ENCODE measurements around the gene SBF2.
"Not testable (repeated sequence)": the region's sequence is repeated elsewhere in the genome, so short reads cannot be mapped to it uniquely, and the experiment has no call there.

Gene SBF2

DNA sequence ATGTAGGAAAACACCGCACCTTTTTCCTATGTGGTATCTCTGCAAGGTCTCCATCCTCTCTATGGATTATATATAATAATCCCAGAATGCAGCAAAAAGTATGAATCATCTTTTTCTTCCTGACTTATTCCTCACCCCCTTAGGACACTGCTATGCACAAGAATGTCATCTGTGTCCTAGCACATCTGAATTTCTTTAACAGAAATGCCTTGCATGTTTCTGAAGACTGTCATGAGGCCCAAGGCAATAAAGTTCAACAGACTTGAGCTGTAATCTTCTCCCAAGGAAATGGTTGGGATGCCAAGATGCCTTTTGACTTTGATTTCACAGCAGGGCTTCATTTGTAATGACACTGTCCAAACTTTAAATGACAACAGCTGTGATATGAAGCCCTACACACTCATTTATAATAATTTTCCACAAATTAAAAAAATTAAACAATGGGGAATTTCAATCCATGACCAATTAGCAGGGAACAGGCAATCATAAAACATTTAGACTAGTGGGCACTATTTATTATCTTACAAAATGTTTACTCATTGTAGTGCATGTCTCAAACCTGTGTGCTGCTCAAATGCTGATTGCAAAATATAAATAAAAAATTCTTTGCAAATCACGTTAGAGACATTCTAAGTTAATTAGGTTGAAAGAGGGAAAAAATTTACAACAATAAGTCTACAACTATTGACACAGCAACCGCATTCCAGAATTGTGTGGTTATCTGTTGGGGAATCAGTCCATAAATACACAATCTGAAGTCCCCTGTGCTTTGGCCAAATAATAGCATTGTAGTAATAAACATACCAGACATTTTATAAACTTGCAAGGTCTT is 387.8 kb downstream of the SBF2 start:
- TF ChIP-seq, protein P1, sequence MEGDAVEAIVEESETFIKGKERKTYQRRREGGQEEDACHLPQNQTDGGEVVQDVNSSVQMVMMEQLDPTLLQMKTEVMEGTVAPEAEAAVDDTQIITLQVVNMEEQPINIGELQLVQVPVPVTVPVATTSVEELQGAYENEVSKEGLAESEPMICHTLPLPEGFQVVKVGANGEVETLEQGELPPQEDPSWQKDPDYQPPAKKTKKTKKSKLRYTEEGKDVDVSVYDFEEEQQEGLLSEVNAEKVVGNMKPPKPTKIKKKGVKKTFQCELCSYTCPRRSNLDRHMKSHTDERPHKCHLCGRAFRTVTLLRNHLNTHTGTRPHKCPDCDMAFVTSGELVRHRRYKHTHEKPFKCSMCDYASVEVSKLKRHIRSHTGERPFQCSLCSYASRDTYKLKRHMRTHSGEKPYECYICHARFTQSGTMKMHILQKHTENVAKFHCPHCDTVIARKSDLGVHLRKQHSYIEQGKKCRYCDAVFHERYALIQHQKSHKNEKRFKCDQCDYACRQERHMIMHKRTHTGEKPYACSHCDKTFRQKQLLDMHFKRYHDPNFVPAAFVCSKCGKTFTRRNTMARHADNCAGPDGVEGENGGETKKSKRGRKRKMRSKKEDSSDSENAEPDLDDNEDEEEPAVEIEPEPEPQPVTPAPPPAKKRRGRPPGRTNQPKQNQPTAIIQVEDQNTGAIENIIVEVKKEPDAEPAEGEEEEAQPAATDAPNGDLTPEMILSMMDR (IDR thresholded peaks at IDR 0.05; ENCODE audit: low read depth, low read length): no peak
- H3K4me3 ChIP-seq (replicated peaks in 1 of 2; ENCODE audit: low read depth in 2 of 2, low read length in 2 of 2): no peak overlapping the region
- peak; percentile 89 to 96 for DNase-seq (ENCODE audit: low read depth in 2 of 2)

DNA sequence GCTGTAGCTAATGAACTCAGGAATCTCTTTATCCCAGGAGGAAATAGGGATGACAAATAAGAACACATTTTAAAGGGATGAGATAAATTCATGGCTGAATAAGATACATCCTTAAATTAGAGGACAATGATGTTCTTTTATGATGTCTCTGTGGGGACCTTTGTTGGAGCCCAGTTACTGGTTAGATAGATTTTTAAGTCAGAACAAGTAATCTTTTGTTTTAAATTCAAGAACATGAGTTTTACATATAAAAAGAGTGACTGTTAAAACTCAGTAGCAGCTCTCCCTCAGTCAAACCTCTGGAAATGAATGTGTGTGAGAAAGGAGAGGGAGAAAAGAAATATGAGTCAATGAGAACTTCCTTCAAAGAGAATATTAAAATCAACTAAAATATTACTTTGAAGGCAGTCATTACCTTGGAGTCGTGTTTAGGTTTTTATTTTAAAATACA is 388.5 kb downstream of the SBF2 start:
- DNase-seq (ENCODE audit: low read depth in 2 of 2): peak in 1 of 2 donors; percentile 69
- TF ChIP-seq, protein P1 (IDR thresholded peaks at IDR 0.05; ENCODE audit: low read depth, low read length): no peak

DNA sequence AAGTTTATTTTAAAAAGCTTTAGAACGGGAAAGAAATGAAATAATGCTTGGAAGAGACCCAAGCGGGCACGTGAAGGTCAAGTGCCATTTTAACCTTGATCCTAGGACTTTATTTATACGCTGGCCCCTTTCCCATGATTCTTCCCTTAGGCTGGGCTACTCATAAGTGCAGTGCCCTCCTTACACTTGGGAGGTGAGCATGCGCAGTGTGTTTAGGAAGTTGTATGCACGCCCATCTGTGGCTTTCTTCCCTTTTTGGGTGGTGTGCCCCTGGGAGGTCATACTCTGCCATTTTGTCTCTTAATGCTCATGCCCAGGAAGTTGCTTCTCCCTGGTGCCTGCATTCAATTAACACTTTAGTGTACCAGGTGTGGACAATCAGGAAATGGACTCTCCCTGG is 390.4 kb downstream of the SBF2 start:
- TF ChIP-seq, protein P1 (IDR thresholded peaks at IDR 0.05; ENCODE audit: low read depth, low read length): no peak
- no peak overlapping the region for H3K4me3 ChIP-seq (replicated peaks in 1 of 2; ENCODE audit: low read depth in 2 of 2, low read length in 2 of 2)
- no peak for DNase-seq (ENCODE audit: low read depth in 2 of 2)

More for the DNA sequence above, 388.5 kb downstream of the SBF2 start:
- H3K4me3 ChIP-seq (replicated peaks in 1 of 2; ENCODE audit: low read depth in 2 of 2, low read length in 2 of 2): no peak overlapping the region

DNA sequence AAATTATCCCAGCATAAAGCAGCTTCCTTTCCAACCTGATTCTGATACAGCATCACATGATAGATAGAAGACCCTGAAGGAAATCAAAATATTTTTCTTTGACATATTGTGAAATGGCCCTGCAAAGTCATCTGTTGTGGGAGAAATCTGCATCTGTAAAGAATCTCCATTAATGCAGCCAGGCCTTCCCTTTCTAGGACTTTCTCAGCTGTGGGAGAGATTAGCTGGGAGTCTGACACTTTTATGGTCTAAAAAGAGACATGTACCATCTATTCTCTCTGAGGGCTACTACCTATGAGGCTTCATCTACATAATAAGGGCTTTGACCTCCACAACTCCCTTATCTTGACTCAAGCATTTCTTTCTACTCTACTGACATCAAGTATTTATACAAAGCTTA is 392.1 kb downstream of the SBF2 start:
- TF ChIP-seq, protein P1 (IDR thresholded peaks at IDR 0.05; ENCODE audit: low read depth, low read length): no peak
- no peak overlapping the region for H3K4me3 ChIP-seq (replicated peaks in 1 of 2; ENCODE audit: low read depth in 2 of 2, low read length in 2 of 2)
- DNase-seq (ENCODE audit: low read depth in 2 of 2): peak in 1 of 2 donors; percentile 31

DNA sequence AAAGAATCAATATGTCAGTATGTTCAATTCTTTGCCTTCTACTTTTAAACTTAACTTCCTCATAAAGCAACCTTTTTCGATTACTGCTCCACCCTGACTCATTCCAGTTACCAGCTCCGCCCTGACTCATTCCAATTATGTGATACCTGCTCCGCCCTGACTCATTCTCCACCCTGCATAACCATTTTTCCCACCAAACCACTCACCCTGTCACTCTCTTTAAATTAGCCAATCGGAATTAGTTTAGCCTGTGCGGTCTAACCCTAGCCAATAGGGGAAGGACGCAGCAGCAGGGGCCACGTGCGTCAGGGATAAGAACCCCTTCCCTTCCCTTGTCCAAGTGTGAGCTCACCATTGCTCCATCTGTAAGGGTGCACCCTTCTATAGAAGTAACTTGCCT is 393.8 kb downstream of the SBF2 start:
- H3K4me3 ChIP-seq (replicated peaks in 1 of 2; ENCODE audit: low read depth in 2 of 2, low read length in 2 of 2): not testable (repeated sequence)
- DNase-seq (ENCODE audit: low read depth in 2 of 2): peak; percentile 33 to 93

DNA sequence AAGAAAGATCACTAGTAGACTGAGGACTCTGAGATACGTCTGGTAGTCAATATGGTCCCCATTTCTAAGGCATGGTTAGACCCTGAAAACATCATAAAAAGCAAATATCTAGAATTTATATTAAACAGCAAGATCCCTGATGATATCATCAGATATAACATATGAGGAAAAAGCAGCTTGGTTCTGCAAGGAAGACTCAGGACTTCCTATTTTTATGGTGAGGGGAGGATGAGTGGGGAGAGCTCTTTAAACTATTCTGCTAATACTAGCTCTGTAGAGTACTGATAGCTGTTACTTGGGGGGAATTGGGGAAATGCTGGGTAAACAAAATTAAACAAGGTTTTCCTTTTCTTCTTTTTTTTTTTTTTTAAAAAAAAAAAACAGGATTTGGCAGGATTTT is 394.3 kb downstream of the SBF2 start:
- TF ChIP-seq, protein P1 (IDR thresholded peaks at IDR 0.05; ENCODE audit: low read depth, low read length): no peak
- no peak for DNase-seq (ENCODE audit: low read depth in 2 of 2)
- H3K4me3 ChIP-seq (replicated peaks in 1 of 2; ENCODE audit: low read depth in 2 of 2, low read length in 2 of 2): no peak overlapping the region

DNA sequence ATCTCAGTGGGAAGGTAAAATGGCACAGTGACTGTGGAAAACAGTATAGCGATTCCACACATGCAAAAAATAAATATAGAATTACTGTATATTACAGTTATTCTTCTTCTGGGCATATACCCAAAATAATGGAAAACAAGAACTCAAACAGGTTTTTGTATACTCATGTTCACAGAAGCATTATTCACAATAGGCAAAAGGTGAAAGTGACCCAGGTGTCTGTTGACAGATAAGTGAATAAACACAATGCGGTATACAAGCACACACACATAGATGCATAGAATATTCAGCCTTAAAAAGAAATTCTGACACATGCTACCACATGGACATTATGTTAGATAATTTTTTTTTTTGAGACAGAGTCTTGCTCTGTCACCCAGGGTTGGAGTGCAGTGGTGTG is 397.1 kb downstream of the SBF2 start:
- no peak overlapping the region for H3K4me3 ChIP-seq (replicated peaks in 1 of 2; ENCODE audit: low read depth in 2 of 2, low read length in 2 of 2)
- DNase-seq (ENCODE audit: low read depth in 2 of 2): no peak
- TF ChIP-seq, protein P1 (IDR thresholded peaks at IDR 0.05; ENCODE audit: low read depth, low read length): no peak

All from cardiac fibroblast (primary cell).